OCI-LY7 (cell line): ENCODE results near the gene FBN2.

Experiments used
- CTCF ChIP-seq: fragments of 200-600 bp; sonication (generic); conservative IDR thresholded peaks from 2 replicates; pipeline ENCODE4 v1.5.1; 2014; ENCODE audit warnings: mild to moderate bottlenecking, antibody characterized with exemption, low read length, moderate library complexity, mixed read lengths
- EZH2phosphoT487 ChIP-seq: fragments of 200-600 bp; sonication (generic); IDR thresholded peaks from 2 replicates; pipeline ENCODE4 v1.6.1; 2018; ENCODE audit warnings: low read depth, borderline replicate concordance, mild to moderate bottlenecking, mixed run types, antibody characterized with exemption, low read length, moderate library complexity, mixed read lengths

GRCh38 chr5:128338649-128339048 lies 199.4 kb downstream of the FBN2 start:
- no peak for TF ChIP-seq CTCF
- no peak for TF ChIP-seq EZH2phosphoT487
